HepG2 (cell line): ENCODE results near the gene MACROH2A1. TPM values are rescaled to one million over a fixed set of nuclear protein-coding genes. Genes with fewer than 3 reads are reported as not detected.

Source experiments
- ATAC-seq: fragments of 200-7000 bp; cut with Tn5 transposase; 3 replicates; pipeline ENCODE4 v1.9.1; 2020; ENCODE audit warnings: mild to moderate bottlenecking, moderate library complexity
- BruUV-seq: library from RNA; stranded (reverse); fragments of 400-500 nt; replicated peaks from 2 replicates; lab custom pipeline; 2021; lab: Mats Ljungman, UMichigan
- CTCF ChIA-PET: fragments of 300-600 bp; formaldehyde crosslinking; extraction: SDS; loops from one replicate; lab custom pipeline; 2021; ENCODE audit warnings: low total read pairs, inconsistent platforms, low intra/inter-chr PET ratio; lab: Yijun Ruan, JAX
- POLR2A ChIA-PET: fragments of 350-600 bp; sonication (Branson Sonifier 250); formaldehyde crosslinking; loops from one replicate; lab custom pipeline; 2020; ENCODE audit warnings: antibody characterized with exemption, inconsistent platforms; lab: Yijun Ruan, JAX
- DNase-seq: peaks from one replicate; pipeline ENCODE4 v3.0.0-alpha.2; 2015; ENCODE audit warnings: low spot score
- FAIRE-seq: peaks from 3 replicates; lab custom pipeline; 2011; peaks lifted over from hg19 to GRCh38; lab: Jason Lieb, UNC
- H2AFZ ChIP-seq: one replicate; pipeline ENCODE4 v1.6.1; 2011; ENCODE audit warnings: low read length, inconsistent platforms
- H3K27ac ChIP-seq: fragments of 300-600 bp; 3 replicates; pipeline ENCODE4 v1.8.0; 2011; ENCODE audit warnings: mixed run types, mild to moderate bottlenecking, mixed read lengths, low read length, inconsistent platforms; ENCODE audit not compliant: insufficient read depth; ENCODE audit errors: extremely low read length
- H3K27me3 ChIP-seq, 2 experiments: fragments of 200-600 bp in 1 of 2; 2 replicates in 1 of 2; 3 replicates in 1 of 2; pipeline versions ENCODE4 v1.6.0 to v1.8.0; 2011; ENCODE audit warnings: low read length in 2 of 2, mild to moderate bottlenecking in 2 of 2, moderate library complexity in 2 of 2, inconsistent platforms in 1 of 2; ENCODE audit not compliant: insufficient read depth in 2 of 2, control insufficient read depth in 1 of 2
- H3K36me3 ChIP-seq, 2 experiments: fragments of 200-600 bp in 1 of 2; replicated peaks in 1 of 2; 2 replicates in 1 of 2; 3 replicates in 1 of 2; pipeline versions ENCODE4 v1.5.1 to v1.8.0; 2011; ENCODE audit warnings: low read length in 2 of 2, inconsistent platforms in 1 of 2; ENCODE audit not compliant: insufficient read depth in 2 of 2, control insufficient read depth in 1 of 2
- H3K4me1 ChIP-seq: 2 replicates; pipeline ENCODE4 v1.5.1; 2012; ENCODE audit warnings: low read length, inconsistent platforms; ENCODE audit not compliant: insufficient read depth
- H3K4me2 ChIP-seq: 2 replicates; pipeline ENCODE4 v1.6.0; 2011; ENCODE audit warnings: low read depth, low read length, inconsistent platforms
- H3K4me3 ChIP-seq, 3 experiments: fragments of 200-600 bp in 1 of 3; sonication (generic), shearing (Covaris generic) in 1 of 3; replicated peaks in 1 of 3; 2 replicates each; pipeline ENCODE4 v1.5.1; 2011 to 2016; ENCODE audit warnings: low read length in 3 of 3, inconsistent platforms in 2 of 3, low read depth in 2 of 3, mild to moderate bottlenecking in 2 of 3, control low read depth in 1 of 3, mixed read lengths in 1 of 3; ENCODE audit not compliant: insufficient read depth in 1 of 3
- H3K79me2 ChIP-seq: one replicate; pipeline ENCODE4 v1.6.1; 2011; ENCODE audit warnings: low read length, inconsistent platforms; ENCODE audit not compliant: insufficient read depth
- H3K9ac ChIP-seq: 2 replicates; pipeline ENCODE4 v1.6.0; 2011; ENCODE audit warnings: mild to moderate bottlenecking, low read depth, low read length, inconsistent platforms; ENCODE audit not compliant: insufficient read depth
- H3K9me3 ChIP-seq: 2 replicates; pipeline ENCODE4 v1.5.1; 2012; ENCODE audit warnings: mild to moderate bottlenecking, low read length
- H4K20me1 ChIP-seq: 2 replicates; pipeline ENCODE4 v1.6.0; 2011; ENCODE audit warnings: inconsistent platforms, mild to moderate bottlenecking, low read length, moderate library complexity; ENCODE audit not compliant: insufficient read depth
- JUNB ChIP-seq: sonication (generic); formaldehyde crosslinking; IDR thresholded peaks from 2 replicates; pipeline ENCODE4 v1.8.0; 2022; ENCODE audit warnings: missing genetic modification reagents, mild to moderate bottlenecking, borderline replicate concordance
- KAT8 ChIP-seq: IDR thresholded peaks from 2 replicates; pipeline ENCODE4 v1.6.1; 2016; ENCODE audit warnings: missing genetic modification reagents, missing compliant biosample characterization
- MAZ ChIP-seq, 2 experiments: sonication (generic) in 1 of 2; formaldehyde crosslinking in 1 of 2; IDR thresholded peaks; 2 replicates each; pipeline versions ENCODE4 v1.5.0 to v1.6.1; 2012 to 2020; ENCODE audit warnings: low read depth in 2 of 2, mild to moderate bottlenecking in 2 of 2, borderline replicate concordance in 1 of 2, improper control_type of control experiment in 1 of 2, low read length in 1 of 2, missing genetic modification reagents in 1 of 2, moderate library complexity in 1 of 2
- SETDB1 ChIP-seq: sonication (generic); formaldehyde crosslinking; IDR thresholded peaks from 2 replicates; pipeline ENCODE4 v1.5.1; 2020; ENCODE audit warnings: missing genetic modification reagents, mild to moderate bottlenecking, borderline replicate concordance
- SRF ChIP-seq: IDR thresholded peaks from 2 replicates; pipeline ENCODE4 v1.6.1; 2011; ENCODE audit warnings: mild to moderate bottlenecking, low read depth, low read length, moderate library complexity
- TAF1 ChIP-seq: sonication (generic); formaldehyde crosslinking; IDR thresholded peaks from 2 replicates; pipeline ENCODE4 v1.4.0; 2020; ENCODE audit warnings: missing genetic modification reagents
- ZBTB25 ChIP-seq: IDR thresholded peaks from 2 replicates; pipeline ENCODE4 v1.6.1; 2018; ENCODE audit warnings: missing genetic modification reagents
- ZMYM3 ChIP-seq: sonication (generic); formaldehyde crosslinking; IDR thresholded peaks from 2 replicates; pipeline ENCODE4 v1.5.1; 2020; ENCODE audit warnings: mild to moderate bottlenecking, missing genetic modification reagents
- ZNF256 ChIP-seq: sonication (generic); formaldehyde crosslinking; conservative IDR thresholded peaks from 2 replicates; pipeline ENCODE4 v1.4.0; 2020; ENCODE audit warnings: missing genetic modification reagents
- ZNF552 ChIP-seq: sonication (generic); formaldehyde crosslinking; IDR thresholded peaks from 2 replicates; pipeline ENCODE4 v1.9.0; 2022; ENCODE audit warnings: missing genetic modification reagents, mild to moderate bottlenecking, borderline replicate concordance
- ZNF768 ChIP-seq: sonication (generic); formaldehyde crosslinking; IDR thresholded peaks from 2 replicates; pipeline ENCODE4 v1.4.0; 2020; ENCODE audit warnings: missing genetic modification reagents
- WGBS: methylation state at CpG from one replicate; pipeline ENCODE4 v1.1.6; 2017; ENCODE audit warnings: low lambda C conversion rate; 5-methylcytosine and 5-hydroxymethylcytosine counted together
- in situ Hi-C: cut with HindIII; loops from 2 replicates; pipeline ENCODE4 v1.10.0; 2017; ENCODE audit warnings: low pct_unique_long_range_greater_than_20kb; ENCODE audit not compliant: extremely low pct_ligation_motif_present
- intact Hi-C: fragments of 100-400 bp; cut with micrococcal nuclease; formaldehyde crosslinking; loops from one replicate; pipeline ENCODE4 v1.10.0; 2022; ENCODE audit not compliant: unreplicated experiment
- polyA plus RNA-seq, 8 experiments: library from polyadenylated mRNA; depleted of rRNA in 3 of 8; stranded (reverse) in 7 of 8; unstranded in 1 of 8; fragments of >200 nt; fragmentation: Illumina TruSeq in 4 of 8; extraction: Trizol in 4 of 8; gene quantifications; 2 replicates each; pipeline versions ENCODE4 v1.2.1 to v1.2.3, GENCODE V29; 2011 to 2016; ENCODE audit warnings: low read depth in 4 of 8, missing spikeins in 1 of 8, mixed read lengths in 1 of 8; ENCODE audit not compliant: insufficient read depth in 1 of 8
- total RNA-seq, 5 experiments: library from RNA; depleted of rRNA; stranded (reverse); fragments of >200 nt; fragmentation: Illumina TruSeq; extraction: Trizol; gene quantifications; 2 replicates each; pipeline ENCODE4 v1.2.3, GENCODE V29; 2016; ENCODE audit warnings: low read depth in 1 of 5
- TF ChIP-seq, protein P1 (sequence below): sonication (generic); formaldehyde crosslinking; IDR thresholded peaks from 2 replicates; pipeline ENCODE4 v1.4.0; 2020; ENCODE audit warnings: low read depth, mild to moderate bottlenecking, missing genetic modification reagents
- TF ChIP-seq, protein P2 (sequence below): sonication (generic); formaldehyde crosslinking; IDR thresholded peaks from 2 replicates; pipeline ENCODE4 v1.5.0; 2020; ENCODE audit warnings: missing genetic modification reagents

Gene MACROH2A1
- total and polyA plus RNA-seq, 2 of the 13 experiments (the other 11 are each of a cell fraction or from before 2014, with no cell fraction given), result 69.1 to 158 TPM

- H3K4me3 ChIP-seq, result no peak overlapping the region
- H4K20me1 ChIP-seq, result no peaks in the 10 kb centered on the region
- no peak overlapping the region for H3K9ac ChIP-seq
- ChIA-PET POLR2A (interaction anchor here (1.2 to 2.4 kb wide), 2 partner anchors 46 to 80 kb away, joined by 5 to 13 read pairs; no protein-coding TSS in a partner anchor), CTCF (no interaction called here)
- TF ChIP-seq ZNF256, result no peak
- TF ChIP-seq SETDB1 (CRISPR knock-in tag), result no peak
- 0 out of 2 replicates have a peak, but pooled peaks have one; percentile 40 for TF ChIP-seq ZMYM3 (CRISPR knock-in tag)
- TF ChIP-seq JUNB (CRISPR knock-in tag), result no peak
- peak; percentile 90 for TF ChIP-seq ZNF768 (CRISPR knock-in tag)
- 89% methylated on average over 7 of the region's 7 CpGs for WGBS
- peaks cover 65% of the 10 kb centered on the region for H3K4me1 ChIP-seq
- intact Hi-C loops (no loop called here), in situ Hi-C loops (no loop called here)
- FAIRE-seq (no peak), DNase-seq (no peak), ATAC-seq (no peak)
- H3K9me3 ChIP-seq, result no peaks in the 10 kb centered on the region
- H3K4me2 ChIP-seq, result peak overlapping the region; percentile 48; the same call in 1 of the 2 replicates
- no peaks in the 10 kb centered on the region for H3K79me2 ChIP-seq
- no peaks in the 10 kb centered on the region for H3K36me3 ChIP-seq
- no TSS peak for BruUV-seq
- no peaks in the 10 kb centered on the region; a peak in 1 of 5 replicates for H3K27me3 ChIP-seq
- no peak overlapping the region for H2AFZ ChIP-seq
- H3K27ac ChIP-seq, result no peak overlapping the region
Observed at GRCh38 chr5:135309391-135310327, 89.4 kb downstream of the MACROH2A1 start.

GRCh38 chr5:135308752-135309151 lies 90.3 kb downstream of the MACROH2A1 start:
- ChIA-PET CTCF (no interaction called here), POLR2A (interaction anchor here (0.9 to 2.4 kb wide), 4 partner anchors 16 to 79 kb away, joined by 4 to 13 read pairs (median 4); no protein-coding TSS in a partner anchor)
- Histone ChIP-seq H3K9ac (peak overlapping the region; percentile 10; the same call in 1 of the 2 replicates), H3K4me3 (no peak overlapping the region), H3K4me2 (peak overlapping the region; percentile 48), H3K9me3 (no peaks in the 10 kb centered on the region), H3K27me3 (no peaks in the 10 kb centered on the region; a peak in 1 of 5 replicates), H2AFZ (no peak overlapping the region), H4K20me1 (no peaks in the 10 kb centered on the region), H3K79me2 (no peaks in the 10 kb centered on the region), H3K4me1 (peaks cover 74% of the 10 kb centered on the region), H3K27ac (no peak overlapping the region), H3K36me3 (no peaks in the 10 kb centered on the region)
- intact Hi-C loops (no loop called here), in situ Hi-C loops (no loop called here)
- WGBS, result 14% methylated on average over 4 of the region's 5 CpGs
- FAIRE-seq (peak; percentile 12), DNase-seq (peak; percentile 78), ATAC-seq (peak; percentile 29)
- no TSS peak for BruUV-seq
- TF ChIP-seq, protein P1, sequence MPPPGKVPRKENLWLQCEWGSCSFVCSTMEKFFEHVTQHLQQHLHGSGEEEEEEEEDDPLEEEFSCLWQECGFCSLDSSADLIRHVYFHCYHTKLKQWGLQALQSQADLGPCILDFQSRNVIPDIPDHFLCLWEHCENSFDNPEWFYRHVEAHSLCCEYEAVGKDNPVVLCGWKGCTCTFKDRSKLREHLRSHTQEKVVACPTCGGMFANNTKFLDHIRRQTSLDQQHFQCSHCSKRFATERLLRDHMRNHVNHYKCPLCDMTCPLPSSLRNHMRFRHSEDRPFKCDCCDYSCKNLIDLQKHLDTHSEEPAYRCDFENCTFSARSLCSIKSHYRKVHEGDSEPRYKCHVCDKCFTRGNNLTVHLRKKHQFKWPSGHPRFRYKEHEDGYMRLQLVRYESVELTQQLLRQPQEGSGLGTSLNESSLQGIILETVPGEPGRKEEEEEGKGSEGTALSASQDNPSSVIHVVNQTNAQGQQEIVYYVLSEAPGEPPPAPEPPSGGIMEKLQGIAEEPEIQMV (CRISPR knock-in tag), result no peak
- TF ChIP-seq KAT8 (CRISPR knock-in tag) (no peak), ZNF552 (CRISPR knock-in tag) (no peak), TAF1 (CRISPR knock-in tag) (no peak), SRF (no peak), MAZ (IDR thresholded peaks at IDR 0.05; ENCODE audit: borderline replicate concordance, low read depth, low read length) (no peak), MAZ (CRISPR knock-in tag; IDR thresholded peaks at IDR 0.05; ENCODE audit: low read depth) (no peak), ZBTB25 (CRISPR knock-in tag) (no peak)
- TF ChIP-seq, protein P2, sequence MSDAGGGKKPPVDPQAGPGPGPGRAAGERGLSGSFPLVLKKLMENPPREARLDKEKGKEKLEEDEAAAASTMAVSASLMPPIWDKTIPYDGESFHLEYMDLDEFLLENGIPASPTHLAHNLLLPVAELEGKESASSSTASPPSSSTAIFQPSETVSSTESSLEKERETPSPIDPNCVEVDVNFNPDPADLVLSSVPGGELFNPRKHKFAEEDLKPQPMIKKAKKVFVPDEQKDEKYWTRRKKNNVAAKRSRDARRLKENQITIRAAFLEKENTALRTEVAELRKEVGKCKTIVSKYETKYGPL (CRISPR knock-in tag), result no peak
